ENCODE results near the gene LYAR. TPM values are rescaled to one million over a fixed set of nuclear protein-coding genes. Genes with fewer than 3 reads are reported as not detected.

The LYAR gene
- total and polyA plus RNA-seq, 2 of the 13 experiments (the other 11 are each of a cell fraction or from before 2014, with no cell fraction given): 7.8 to 94.2 TPM

DNA sequence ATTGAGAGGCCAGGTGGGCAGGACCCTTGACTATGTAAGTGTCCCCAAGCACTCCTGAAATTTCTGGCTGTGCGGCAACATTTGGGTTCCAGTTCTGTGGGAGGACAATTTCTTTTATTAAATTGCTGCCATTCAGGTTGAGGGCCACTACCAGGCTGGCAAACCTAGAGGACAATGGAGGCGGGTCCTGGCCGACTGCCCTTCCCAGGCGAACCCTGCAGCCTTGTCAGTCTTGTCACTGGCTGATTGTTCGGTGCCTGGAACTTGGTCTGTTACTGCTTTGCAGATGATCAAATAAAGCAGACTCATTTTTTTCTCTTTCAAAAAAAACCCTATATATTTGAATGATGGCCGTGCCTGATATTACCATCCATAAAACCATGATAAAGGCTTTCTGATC, 35.3 kb downstream of the LYAR start:
- 34% methylated on average over 5 of the region's 6 CpGs for WGBS (ENCODE audit: low lambda C conversion rate)
- Histone ChIP-seq H3K9me3 (ENCODE audit: low read length) (no peaks in the 10 kb centered on the region), H3K4me1 (ENCODE audit: insufficient read depth, low read length) (peaks cover 46% of the 10 kb centered on the region), H3K4me3 (replicated peaks in 1 of 3; ENCODE audit: insufficient read depth in 1 of 3, low read depth in 2 of 3, low read length in 3 of 3) (no peak overlapping the region), H3K36me3 (replicated peaks in 1 of 2; ENCODE audit: control insufficient read depth in 1 of 2, insufficient read depth in 2 of 2, low read length in 2 of 2) (no peaks in the 10 kb centered on the region), H3K79me2 (ENCODE audit: insufficient read depth, low read length) (no peaks in the 10 kb centered on the region), H3K9ac (ENCODE audit: insufficient read depth, low read depth, low read length) (no peak overlapping the region), H3K4me2 (ENCODE audit: low read depth, low read length) (no peak overlapping the region; the same call in 1 of the 2 replicates), H4K20me1 (ENCODE audit: insufficient read depth, low read length) (no peaks in the 10 kb centered on the region), H2AFZ (ENCODE audit: low read length) (no peak overlapping the region), H3K27me3 (ENCODE audit: control insufficient read depth in 1 of 2, insufficient read depth in 2 of 2, low read length in 2 of 2) (no peaks in the 10 kb centered on the region), H3K27ac (ENCODE audit: extremely low read length, insufficient read depth, low read length) (no peak overlapping the region)
- ChIA-PET POLR2A (no interaction called here), CTCF (ENCODE audit: low intra/inter-chr PET ratio, low total read pairs) (interaction anchor here (1.1 kb wide), 1 partner anchor 80 kb away, joined by 3 read pairs; no protein-coding TSS in a partner anchor)
- ATAC-seq: no peak
- TF ChIP-seq SOX13 (IDR thresholded peaks at IDR 0.05) (no peak), SOX13 (CRISPR knock-in tag; conservative IDR thresholded peaks at IDR 0.05 in 1 of 2, IDR thresholded peaks at IDR 0.05 in 1 of 2) (0 out of 4 replicates have a peak, but pooled peaks of 1 of the 2 experiments have one; percentile 9), ZKSCAN8 (CRISPR knock-in tag; IDR thresholded peaks at IDR 0.05; ENCODE audit: borderline replicate concordance) (no peak)
- no peak for FAIRE-seq
- in situ Hi-C loops (cut with HindIII; ENCODE audit: extremely low pct_ligation_motif_present, low pct_unique_long_range_greater_than_20kb): loop anchor here (5.0 kb wide), 2 partner anchors 38 to 83 kb away; partner anchors contain the start of genes LYAR and ZBTB49
- no TSS peak for BruUV-seq (replicated peaks)
- intact Hi-C loops (cut with micrococcal nuclease; ENCODE audit: unreplicated experiment): no loop called here
- DNase-seq (ENCODE audit: low spot score): peak; percentile 34

DNA sequence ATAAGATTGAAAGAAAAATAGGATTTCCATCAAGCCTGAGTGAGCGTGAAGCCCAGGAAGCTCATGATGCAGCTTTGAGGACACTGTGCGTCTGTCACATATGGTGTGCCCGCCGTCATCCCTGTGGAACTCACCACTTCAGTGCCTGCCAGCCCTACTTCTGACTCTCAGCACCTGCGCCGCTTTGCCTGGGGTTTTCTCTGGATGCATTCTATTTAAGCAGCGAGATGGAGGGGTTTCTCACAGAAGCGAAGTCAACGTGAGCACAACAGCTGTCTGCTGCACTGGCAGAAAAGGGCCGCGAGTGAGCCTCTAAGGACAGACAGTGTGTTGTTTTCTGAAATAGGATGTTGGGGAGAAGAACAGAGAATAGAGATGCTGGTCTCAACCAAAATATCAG, 35.8 kb downstream of the LYAR start:
- Histone ChIP-seq H3K9ac (ENCODE audit: insufficient read depth, low read depth, low read length) (no peak overlapping the region), H3K36me3 (replicated peaks in 1 of 2; ENCODE audit: control insufficient read depth in 1 of 2, insufficient read depth in 2 of 2, low read length in 2 of 2) (no peaks in the 10 kb centered on the region), H3K27ac (ENCODE audit: extremely low read length, insufficient read depth, low read length) (no peak overlapping the region), H3K4me3 (replicated peaks in 1 of 3; ENCODE audit: insufficient read depth in 1 of 3, low read depth in 2 of 3, low read length in 3 of 3) (no peak overlapping the region), H3K79me2 (ENCODE audit: insufficient read depth, low read length) (no peaks in the 10 kb centered on the region), H3K4me1 (ENCODE audit: insufficient read depth, low read length) (peaks cover 46% of the 10 kb centered on the region), H3K27me3 (ENCODE audit: control insufficient read depth in 1 of 2, insufficient read depth in 2 of 2, low read length in 2 of 2) (no peaks in the 10 kb centered on the region), H2AFZ (ENCODE audit: low read length) (no peak overlapping the region), H3K4me2 (ENCODE audit: low read depth, low read length) (no peak overlapping the region), H3K9me3 (ENCODE audit: low read length) (no peaks in the 10 kb centered on the region), H4K20me1 (ENCODE audit: insufficient read depth, low read length) (no peaks in the 10 kb centered on the region)
- FAIRE-seq (no peak), ATAC-seq (no peak), DNase-seq (ENCODE audit: low spot score) (no peak)
- intact Hi-C loops (cut with micrococcal nuclease; ENCODE audit: unreplicated experiment) (no loop called here), in situ Hi-C loops (cut with HindIII; ENCODE audit: extremely low pct_ligation_motif_present, low pct_unique_long_range_greater_than_20kb) (no loop called here)
- no TSS peak for BruUV-seq (replicated peaks)
- CTCF ChIA-PET (ENCODE audit: low intra/inter-chr PET ratio, low total read pairs): interaction anchor here (1.1 kb wide), 1 partner anchor 81 kb away, joined by 3 read pairs; no protein-coding TSS in a partner anchor
- WGBS (ENCODE audit: low lambda C conversion rate): 97% methylated on average over 11 of the region's 11 CpGs
- POLR2A ChIA-PET: no interaction called here
- TF ChIP-seq JUND (CRISPR knock-in tag; IDR thresholded peaks at IDR 0.05) (no peak), ZNF260 (CRISPR knock-in tag; IDR thresholded peaks at IDR 0.05; ENCODE audit: borderline replicate concordance, low read depth) (no peak), KDM3A (CRISPR knock-in tag; IDR thresholded peaks at IDR 0.05; ENCODE audit: low read depth) (no peak), ZNF616 (CRISPR knock-in tag; IDR thresholded peaks at IDR 0.05; ENCODE audit: low read depth) (no peak), ARNT2 (CRISPR knock-in tag; IDR thresholded peaks at IDR 0.05; ENCODE audit: low read depth) (no peak), KLF9 (CRISPR knock-in tag; IDR thresholded peaks at IDR 0.05; ENCODE audit: low read depth) (no peak), RORA (CRISPR knock-in tag; IDR thresholded peaks at IDR 0.05) (no peak), ZNF629 (CRISPR knock-in tag; conservative IDR thresholded peaks at IDR 0.05) (no peak), KAT8 (CRISPR knock-in tag; IDR thresholded peaks at IDR 0.05) (no peak), KLF12 (CRISPR knock-in tag; IDR thresholded peaks at IDR 0.05; ENCODE audit: borderline replicate concordance) (no peak), ZNF788 (CRISPR knock-in tag; IDR thresholded peaks at IDR 0.05; ENCODE audit: borderline replicate concordance) (no peak), ZNF547 (CRISPR knock-in tag; IDR thresholded peaks at IDR 0.05) (no peak), CEBPG (CRISPR knock-in tag; IDR thresholded peaks at IDR 0.05) (no peak)
- TF ChIP-seq, protein P1, sequence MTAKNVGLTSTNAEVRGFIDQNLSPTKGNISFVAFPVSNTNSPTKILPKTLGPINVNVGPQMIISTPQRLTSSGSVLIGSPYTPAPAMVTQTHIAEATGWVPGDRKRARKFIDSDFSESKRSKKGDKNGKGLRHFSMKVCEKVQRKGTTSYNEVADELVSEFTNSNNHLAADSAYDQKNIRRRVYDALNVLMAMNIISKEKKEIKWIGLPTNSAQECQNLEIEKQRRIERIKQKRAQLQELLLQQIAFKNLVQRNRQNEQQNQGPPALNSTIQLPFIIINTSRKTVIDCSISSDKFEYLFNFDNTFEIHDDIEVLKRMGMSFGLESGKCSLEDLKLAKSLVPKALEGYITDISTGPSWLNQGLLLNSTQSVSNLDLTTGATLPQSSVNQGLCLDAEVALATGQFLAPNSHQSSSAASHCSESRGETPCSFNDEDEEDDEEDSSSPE (CRISPR knock-in tag; IDR thresholded peaks at IDR 0.05): no peak
- TF ChIP-seq, protein P2, sequence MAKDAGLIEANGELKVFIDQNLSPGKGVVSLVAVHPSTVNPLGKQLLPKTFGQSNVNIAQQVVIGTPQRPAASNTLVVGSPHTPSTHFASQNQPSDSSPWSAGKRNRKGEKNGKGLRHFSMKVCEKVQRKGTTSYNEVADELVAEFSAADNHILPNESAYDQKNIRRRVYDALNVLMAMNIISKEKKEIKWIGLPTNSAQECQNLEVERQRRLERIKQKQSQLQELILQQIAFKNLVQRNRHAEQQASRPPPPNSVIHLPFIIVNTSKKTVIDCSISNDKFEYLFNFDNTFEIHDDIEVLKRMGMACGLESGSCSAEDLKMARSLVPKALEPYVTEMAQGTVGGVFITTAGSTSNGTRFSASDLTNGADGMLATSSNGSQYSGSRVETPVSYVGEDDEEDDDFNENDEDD (CRISPR knock-in tag; IDR thresholded peaks at IDR 0.05; ENCODE audit: borderline replicate concordance): no peak

Data from HepG2 (cell line).